Activated CD8-positive, alpha-beta memory T cell treated with anti-CD3 and anti-CD28 coated beads for 4 hours (primary cell): ENCODE measurements around the gene UTS2R.
"Not testable (repeated sequence)": the region's sequence is repeated elsewhere in the genome, so short reads cannot be mapped to it uniquely, and the experiment has no call there.

ENCODE experiments used
- DNase-seq, 2 donors: peaks; one replicate each; pipeline ENCODE4 v3.0.0-alpha.2; 2020; ENCODE audit warnings: low read depth in 2 of 2

UTS2R gene

GRCh38 chr17:82334204-82334621, 37.4 kb upstream of the UTS2R start:
- DNase-seq, result no peak

- no peak for DNase-seq
These were observed 36.8 kb upstream of the UTS2R start for GRCh38 chr17:82334622-82335394.

- no peak for DNase-seq
These were observed 32.5 kb upstream of the UTS2R start for GRCh38 chr17:82338858-82339633.

DNA sequence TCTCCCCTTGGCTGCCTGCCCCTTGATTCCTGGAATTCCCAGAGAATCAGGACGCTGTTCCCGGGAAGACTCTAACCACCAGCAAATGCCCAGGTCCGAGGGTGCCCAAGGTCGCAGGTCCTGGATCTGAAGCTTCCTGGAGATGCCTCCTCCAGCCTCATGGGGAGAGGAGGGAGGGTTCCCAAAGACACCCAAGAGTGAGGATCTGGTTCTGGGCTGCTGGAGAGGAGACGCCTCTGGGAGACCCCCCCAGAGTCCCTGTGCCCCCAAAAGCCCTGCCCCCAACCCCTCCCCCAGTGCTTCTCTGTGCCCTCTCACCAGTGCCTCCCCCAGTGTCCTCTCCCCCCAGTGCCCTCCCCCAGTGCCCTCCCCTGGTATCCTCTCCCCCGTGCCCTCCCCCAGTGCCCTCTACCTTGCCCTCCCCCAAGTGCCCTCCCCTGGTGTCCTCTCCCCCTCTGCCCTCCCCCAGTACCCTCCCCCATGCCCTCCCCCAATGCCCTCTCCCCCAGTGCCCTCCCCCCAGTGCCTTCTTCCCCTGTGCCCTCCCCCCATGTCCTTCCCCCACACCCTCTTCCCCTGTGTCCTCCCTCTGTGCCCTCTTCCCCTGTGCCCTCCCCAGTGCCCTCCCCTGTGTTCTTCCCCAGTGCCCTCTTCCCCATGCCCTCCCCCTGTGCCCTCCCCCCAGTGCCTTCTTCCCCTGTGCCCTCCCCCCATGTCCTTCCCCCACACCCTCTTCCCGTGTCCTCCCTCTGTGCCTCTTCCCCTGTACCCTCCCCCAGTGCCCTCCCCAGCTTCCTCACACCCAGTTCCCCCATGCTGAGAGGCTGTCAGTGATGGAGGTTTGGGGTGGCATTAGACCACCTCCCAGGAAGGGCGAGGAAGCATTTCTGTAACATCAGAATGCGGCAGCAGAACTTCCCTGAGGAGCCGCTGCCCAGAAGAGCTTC, 31.7 kb upstream of the UTS2R start:
- no peak for DNase-seq

DNA sequence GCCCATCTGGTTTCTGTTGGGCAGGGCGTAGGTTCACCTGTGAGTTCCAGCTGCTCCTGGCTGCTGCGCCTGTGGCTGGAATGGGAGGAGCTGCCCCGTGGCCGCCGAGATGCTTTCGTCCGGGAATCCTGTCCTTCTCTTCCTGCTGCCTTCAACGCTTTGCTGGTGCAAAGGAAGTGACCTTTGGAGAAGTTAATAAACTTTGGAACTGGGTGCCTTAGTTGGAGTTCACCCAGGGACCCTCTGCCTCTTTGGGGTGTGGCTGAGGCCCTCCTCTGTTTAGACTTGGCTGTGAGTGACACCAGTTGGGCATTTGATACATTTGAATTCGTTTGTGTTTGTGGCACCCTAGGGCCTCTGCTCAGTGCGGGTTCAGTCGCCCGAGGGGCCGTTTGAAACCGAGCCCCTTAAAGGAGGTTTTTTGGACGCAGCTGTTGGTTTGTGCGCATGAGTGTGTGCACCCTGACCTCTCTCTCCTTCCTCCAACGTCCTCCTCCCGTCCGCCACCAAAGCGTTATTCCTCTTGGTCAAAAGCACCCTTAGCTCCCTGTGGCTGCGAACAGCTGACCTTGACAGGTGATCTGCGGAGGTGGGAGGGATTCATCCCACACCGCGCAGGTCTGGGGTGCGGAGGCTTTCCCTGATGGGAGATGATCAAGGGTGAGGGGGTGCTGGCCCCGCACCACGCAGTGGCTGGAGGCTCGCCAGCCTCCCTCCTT, 29.0 kb upstream of the UTS2R start:
- DNase-seq, result no peak

- DNase-seq, result no peak
These were observed 28.0 kb upstream of the UTS2R start for GRCh38 chr17:82343560-82343959.

DNA sequence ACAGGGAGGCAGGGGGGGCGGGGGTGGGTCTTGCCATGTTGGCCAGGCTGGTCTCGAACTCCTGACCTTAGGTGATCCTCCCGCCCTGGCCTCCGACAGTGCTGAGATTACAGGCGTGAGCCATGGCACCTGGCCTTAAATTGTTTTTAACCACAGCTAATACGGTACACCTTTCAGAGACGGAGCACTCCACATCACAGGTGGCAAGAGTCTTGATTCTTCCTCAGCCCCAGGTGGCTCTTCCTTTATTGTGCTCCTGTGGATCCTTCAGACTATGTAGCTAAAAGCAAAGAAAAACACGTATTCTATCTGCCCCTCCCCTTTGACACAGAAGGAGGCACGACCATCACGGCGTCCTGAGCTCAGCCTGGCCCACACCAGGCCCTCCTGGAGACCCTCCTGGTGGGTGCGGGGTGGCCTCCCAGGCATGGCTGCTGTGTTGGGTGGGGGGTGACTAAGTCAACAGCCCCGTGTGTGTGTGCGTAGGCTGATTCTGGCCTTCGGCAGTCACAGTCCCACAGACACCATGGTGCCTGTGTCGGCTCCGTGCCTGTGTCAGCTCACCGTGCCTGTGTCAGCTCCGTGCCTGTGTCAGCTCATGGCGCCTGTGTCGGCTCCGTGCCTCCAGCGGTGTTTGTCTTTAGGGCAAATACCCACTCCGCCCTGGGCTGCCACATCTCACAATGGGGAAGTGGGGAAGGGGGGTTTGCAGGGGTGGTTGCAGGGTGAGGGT, 27.2 kb upstream of the UTS2R start:
- DNase-seq, result no peak

- DNase-seq, result no peak
These were observed 26.2 kb upstream of the UTS2R start for GRCh38 chr17:82345151-82345976.

- DNase-seq, result no peak
These were observed 24.9 kb upstream of the UTS2R start for GRCh38 chr17:82346342-82347300.

DNA sequence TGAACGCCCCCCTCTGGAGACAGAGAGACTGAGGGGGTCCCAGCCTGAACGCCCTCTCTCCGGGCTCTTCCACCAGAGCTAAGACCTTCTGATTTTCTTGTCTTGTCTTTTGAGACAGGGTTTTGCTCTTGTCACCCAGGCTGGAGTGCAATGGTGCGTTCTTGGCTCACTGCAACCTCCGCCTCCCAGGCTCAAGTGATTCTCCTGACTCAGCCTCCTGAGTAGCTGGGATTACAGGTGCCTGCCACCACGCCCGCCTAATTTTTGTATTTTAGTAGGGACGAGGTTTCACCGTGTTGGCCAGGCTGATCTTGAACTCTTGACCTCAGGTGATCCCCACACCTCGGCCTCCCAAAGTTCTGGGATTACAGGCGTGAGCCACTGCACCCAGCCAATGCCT, 23.6 kb upstream of the UTS2R start:
- DNase-seq, result not testable (repeated sequence)

DNA sequence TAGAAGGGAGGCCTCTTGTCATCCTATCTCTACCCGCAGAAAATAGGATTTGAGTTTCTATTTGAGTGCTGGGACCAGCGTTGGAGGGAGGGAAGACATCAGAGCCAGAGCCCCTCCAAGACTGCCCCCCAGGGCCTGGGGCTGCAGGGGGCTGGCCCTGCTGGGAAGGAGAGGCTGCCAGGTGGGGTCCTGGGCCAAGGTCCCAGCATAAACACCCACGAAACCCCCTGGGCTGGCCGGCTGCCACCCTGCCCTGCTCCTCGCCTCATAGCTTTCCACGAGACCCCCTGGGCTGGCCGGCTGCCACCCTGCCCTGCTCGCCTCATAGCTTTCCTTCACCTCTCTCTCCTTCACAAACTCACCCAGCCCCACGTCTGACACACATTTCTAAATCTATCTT, 23.1 kb upstream of the UTS2R start:
- no peak for DNase-seq

DNA sequence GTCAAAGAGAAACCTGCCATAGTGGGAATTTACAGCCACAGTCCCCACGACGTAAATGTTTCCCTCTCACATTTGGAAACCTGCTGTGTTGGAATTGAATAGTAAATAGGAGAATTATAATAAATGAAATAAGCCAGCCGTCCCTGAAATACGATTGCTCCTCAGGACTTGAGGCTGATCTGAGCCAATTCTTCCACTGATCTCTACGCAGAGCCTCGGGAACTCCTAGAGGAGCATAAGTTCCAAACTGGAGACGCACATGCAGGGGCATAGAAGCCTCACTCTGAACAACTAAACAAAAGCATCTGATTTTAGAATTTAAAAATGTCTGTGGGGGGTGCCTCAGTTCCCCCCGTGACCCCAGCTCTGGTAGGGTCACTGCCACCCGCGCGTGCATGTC, 22.7 kb upstream of the UTS2R start:
- DNase-seq, result no peak

DNA sequence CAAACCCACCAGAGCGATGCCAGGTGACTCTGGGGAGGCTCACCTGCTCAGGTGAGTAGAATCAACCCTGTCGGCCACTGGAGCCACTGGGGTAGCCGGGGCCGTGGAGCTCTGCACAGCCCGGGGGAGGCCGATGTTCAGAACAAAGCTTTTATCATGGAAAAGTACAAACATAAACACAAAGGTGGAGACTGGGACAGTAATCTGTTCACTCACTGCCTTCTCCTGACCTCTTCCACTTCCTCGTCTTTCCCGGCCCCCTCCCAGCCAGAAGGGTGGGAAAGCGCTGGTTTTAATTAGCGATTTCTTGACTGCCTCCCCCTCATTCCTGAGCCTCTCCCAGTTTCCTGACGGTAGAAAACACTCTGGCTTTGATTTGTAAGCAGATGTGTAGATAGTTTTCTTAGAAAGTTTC, 22.3 kb upstream of the UTS2R start:
- DNase-seq, result no peak

DNA sequence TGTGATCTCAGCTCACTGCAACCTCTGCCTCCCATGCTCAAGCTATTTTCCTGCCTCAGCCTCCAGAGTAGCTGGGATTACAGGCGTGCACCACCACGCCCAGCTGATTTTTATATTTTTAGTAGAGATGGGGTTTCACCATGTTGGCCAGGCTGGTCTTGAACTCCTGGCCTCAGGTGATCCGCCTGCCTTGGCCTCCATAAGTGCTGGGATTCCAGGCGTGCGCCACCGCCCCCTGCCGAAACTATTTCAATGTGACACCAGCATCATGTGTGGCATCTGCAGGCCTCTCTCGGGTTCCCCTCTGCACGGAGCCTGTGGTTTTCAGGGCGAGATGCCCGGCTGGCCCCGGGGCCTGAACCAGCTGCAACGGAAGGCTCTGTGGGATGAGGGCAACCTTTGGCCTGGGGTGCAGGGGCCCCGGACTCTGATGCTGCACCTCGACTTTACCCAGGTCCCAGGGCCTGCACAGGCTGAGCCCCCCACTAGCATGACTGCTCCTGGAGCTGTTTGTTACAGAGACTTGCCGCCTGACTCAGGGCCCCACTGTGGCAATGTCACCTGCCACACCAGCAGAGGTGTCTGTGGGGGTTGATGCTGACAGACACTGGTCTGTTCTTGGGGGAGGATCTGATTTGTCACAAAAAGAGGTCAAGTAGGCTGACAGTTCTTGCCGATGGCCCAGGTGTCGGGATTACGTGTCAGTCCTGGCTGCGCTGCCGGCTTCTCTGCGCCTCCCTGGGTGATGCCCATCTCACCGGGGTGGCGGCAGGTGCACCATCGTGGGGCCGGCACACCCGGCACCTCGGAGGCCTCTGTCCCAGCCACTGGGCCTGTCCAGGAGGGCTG, 21.2 kb upstream of the UTS2R start:
- no peak for DNase-seq

DNA sequence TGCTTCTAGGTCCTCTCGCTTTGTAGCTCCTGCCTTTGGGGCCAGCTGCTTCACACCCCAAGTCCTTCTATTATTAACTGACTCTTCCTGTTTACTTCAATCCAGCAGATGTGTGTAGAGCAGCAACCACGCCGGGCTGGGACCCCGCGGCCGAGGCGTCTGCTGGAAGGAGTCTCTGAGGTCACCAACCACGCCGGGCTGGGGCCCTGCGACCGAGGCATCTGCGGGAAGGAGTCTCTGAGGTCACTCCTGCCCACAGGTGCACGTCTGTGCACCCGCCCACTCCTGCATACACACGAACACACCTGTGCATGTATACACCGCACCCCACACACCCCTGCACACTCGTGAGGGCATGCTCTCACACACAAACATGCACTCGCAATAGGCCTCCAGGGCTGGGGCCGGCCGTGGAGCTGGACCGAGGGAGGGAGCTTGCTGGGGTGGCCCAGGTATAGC, 20.3 kb upstream of the UTS2R start:
- no peak for DNase-seq

DNA sequence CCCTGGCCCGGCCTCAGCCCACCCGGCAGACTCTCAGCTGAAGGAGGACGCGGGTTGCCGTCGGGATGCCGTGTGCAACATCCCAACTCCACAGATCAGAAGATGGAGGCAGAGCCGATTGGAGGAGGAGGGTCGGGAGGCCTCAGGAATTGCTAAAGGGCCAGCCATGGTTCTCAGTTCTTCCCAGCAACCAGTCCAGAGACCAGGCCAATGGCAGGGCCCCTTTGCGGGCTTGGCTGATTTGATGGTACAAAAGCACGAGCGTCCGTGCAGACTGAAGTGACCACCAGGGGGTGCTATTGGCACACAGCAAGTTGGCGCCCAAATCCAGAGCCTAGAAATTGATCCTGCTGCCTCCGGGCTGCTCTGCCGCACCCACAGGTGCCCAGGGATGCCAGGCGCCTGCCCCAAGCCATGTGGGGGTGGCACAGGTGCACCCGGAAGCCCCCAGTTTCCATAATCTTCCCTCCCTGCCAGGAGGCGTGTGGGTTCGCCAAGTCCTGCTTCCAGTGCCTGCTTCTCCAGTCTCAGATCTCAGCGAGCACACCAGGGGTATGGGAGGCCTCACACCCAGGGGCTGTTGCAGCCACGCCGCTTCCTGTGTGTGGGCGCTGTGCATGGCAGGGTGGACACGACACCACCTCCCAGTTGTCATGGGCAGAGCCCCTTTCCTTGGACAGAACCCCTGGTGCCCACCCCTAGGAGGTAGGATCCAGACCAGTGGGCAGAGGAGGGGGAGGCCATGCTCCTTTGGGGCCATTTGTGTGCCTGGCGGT, 19.7 kb upstream of the UTS2R start:
- DNase-seq, result peak; percentile 59 to 63

GRCh38 chr17:82353484-82353883, 18.1 kb upstream of the UTS2R start:
- no peak for DNase-seq
